SK-N-SH treated with all-trans-retinoic acid at 6 μM for 48 hours (cell line): ENCODE data around the gene DEF6.

Experiments used
- ARNTL ChIP-seq: fragments of 450-650 bp; formaldehyde crosslinking; IDR thresholded peaks from 2 replicates; pipeline ENCODE4 v1.5.0; 2020; ENCODE audit warnings: low read depth, mild to moderate bottlenecking, moderate library complexity, borderline replicate concordance
- CREB5 ChIP-seq: fragments of 250-450 bp; sonication (Bioruptor Pico); IDR thresholded peaks from 2 replicates; pipeline ENCODE4 v1.5.1; 2020; ENCODE audit warnings: low read depth, mild to moderate bottlenecking, moderate library complexity
- GLIS3 ChIP-seq: fragments of 250-450 bp; sonication (Bioruptor Pico); IDR thresholded peaks from 2 replicates; pipeline ENCODE4 v1.5.0; 2020; ENCODE audit warnings: mild to moderate bottlenecking, moderate library complexity
- ISL1 ChIP-seq: fragments of 250-450 bp; sonication (Bioruptor Pico); IDR thresholded peaks from 2 replicates; pipeline ENCODE4 v2.1.2; 2022; ENCODE audit warnings: mild to moderate bottlenecking, moderate library complexity
- OSR1 ChIP-seq: fragments of 250-450 bp; sonication (Bioruptor Pico); IDR thresholded peaks from 2 replicates; pipeline ENCODE4 v1.8.0; 2022; ENCODE audit warnings: moderate library complexity, mild to moderate bottlenecking, inconsistent platforms
- PPARA ChIP-seq: fragments of 250-450 bp; sonication (Bioruptor Pico); IDR thresholded peaks from 2 replicates; pipeline ENCODE4 v1.5.0; 2020; ENCODE audit warnings: mild to moderate bottlenecking, borderline replicate concordance
- RARB ChIP-seq: fragments of 250-450 bp; sonication (Bioruptor Pico); IDR thresholded peaks from 2 replicates; pipeline ENCODE4 v1.8.0; 2021; ENCODE audit warnings: mild to moderate bottlenecking, moderate library complexity
- TCF4 ChIP-seq: fragments of 250-450 bp; sonication (Bioruptor Pico); IDR thresholded peaks from 2 replicates; pipeline ENCODE4 v1.8.0; 2021; ENCODE audit warnings: mild to moderate bottlenecking, moderate library complexity, borderline replicate concordance
- ZC3H10 ChIP-seq: fragments of 250-450 bp; sonication (Bioruptor Pico); IDR thresholded peaks from 2 replicates; pipeline ENCODE4 v1.5.1; 2021; ENCODE audit warnings: mild to moderate bottlenecking, moderate library complexity
- ZFP3 ChIP-seq: fragments of 250-450 bp; sonication (Bioruptor Pico); IDR thresholded peaks from 2 replicates; pipeline ENCODE4 v1.5.0; 2020; ENCODE audit warnings: mild to moderate bottlenecking, moderate library complexity
- ZFP30 ChIP-seq: fragments of 450-650 bp; formaldehyde crosslinking; IDR thresholded peaks from 2 replicates; pipeline ENCODE4 v1.5.0; 2022; ENCODE audit warnings: mild to moderate bottlenecking, moderate library complexity
- ZNF70 ChIP-seq: fragments of 450-650 bp; formaldehyde crosslinking; IDR thresholded peaks from 2 replicates; pipeline ENCODE4 v1.5.0; 2020; ENCODE audit warnings: mild to moderate bottlenecking, moderate library complexity
- TF ChIP-seq, protein P1 (sequence below): fragments of 250-450 bp; sonication (Bioruptor Pico); IDR thresholded peaks from 2 replicates; pipeline ENCODE4 v1.8.0; 2020; ENCODE audit warnings: mild to moderate bottlenecking, moderate library complexity, borderline replicate concordance
- TF ChIP-seq, protein P2 (sequence below): fragments of 250-450 bp; sonication (Bioruptor Pico); IDR thresholded peaks from 2 replicates; pipeline ENCODE4 v1.5.0; 2020; ENCODE audit warnings: mild to moderate bottlenecking, moderate library complexity

DNA sequence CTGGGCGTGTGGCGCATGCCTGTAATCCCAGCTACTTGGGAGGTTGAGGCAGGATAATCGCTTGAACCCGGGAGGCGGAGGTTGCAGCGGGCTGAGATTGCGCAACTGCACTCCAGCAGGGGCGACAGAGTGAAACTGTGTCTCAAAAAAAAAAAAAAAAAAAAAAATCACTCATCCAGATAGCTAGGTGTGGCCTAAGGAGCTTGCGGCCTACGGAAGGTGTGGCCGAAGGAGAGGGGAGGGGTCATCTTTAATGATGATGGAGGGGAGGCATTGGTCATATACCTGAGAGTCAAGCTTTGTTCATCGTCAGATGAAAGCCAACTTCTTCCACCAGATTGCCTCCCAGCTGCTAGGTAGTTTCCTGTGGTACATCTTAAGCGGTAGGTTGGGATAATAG is 43.9 kb downstream of the DEF6 start:
- TF ChIP-seq, protein P1, sequence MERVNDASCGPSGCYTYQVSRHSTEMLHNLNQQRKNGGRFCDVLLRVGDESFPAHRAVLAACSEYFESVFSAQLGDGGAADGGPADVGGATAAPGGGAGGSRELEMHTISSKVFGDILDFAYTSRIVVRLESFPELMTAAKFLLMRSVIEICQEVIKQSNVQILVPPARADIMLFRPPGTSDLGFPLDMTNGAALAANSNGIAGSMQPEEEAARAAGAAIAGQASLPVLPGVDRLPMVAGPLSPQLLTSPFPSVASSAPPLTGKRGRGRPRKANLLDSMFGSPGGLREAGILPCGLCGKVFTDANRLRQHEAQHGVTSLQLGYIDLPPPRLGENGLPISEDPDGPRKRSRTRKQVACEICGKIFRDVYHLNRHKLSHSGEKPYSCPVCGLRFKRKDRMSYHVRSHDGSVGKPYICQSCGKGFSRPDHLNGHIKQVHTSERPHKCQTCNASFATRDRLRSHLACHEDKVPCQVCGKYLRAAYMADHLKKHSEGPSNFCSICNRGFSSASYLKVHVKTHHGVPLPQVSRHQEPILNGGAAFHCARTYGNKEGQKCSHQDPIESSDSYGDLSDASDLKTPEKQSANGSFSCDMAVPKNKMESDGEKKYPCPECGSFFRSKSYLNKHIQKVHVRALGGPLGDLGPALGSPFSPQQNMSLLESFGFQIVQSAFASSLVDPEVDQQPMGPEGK (CRISPR knock-in tag): no peak
- TF ChIP-seq CREB5 (CRISPR knock-in tag): no peak
- TF ChIP-seq ARNTL (CRISPR knock-in tag): no peak
- TF ChIP-seq ZC3H10 (CRISPR knock-in tag): no peak
- TF ChIP-seq RARB: no peak
- TF ChIP-seq ISL1 (CRISPR knock-in tag): no peak
- no peak for TF ChIP-seq ZFP3
- no peak for TF ChIP-seq ZFP30 (CRISPR knock-in tag)
- TF ChIP-seq GLIS3 (CRISPR knock-in tag): no peak
- TF ChIP-seq, protein P2, sequence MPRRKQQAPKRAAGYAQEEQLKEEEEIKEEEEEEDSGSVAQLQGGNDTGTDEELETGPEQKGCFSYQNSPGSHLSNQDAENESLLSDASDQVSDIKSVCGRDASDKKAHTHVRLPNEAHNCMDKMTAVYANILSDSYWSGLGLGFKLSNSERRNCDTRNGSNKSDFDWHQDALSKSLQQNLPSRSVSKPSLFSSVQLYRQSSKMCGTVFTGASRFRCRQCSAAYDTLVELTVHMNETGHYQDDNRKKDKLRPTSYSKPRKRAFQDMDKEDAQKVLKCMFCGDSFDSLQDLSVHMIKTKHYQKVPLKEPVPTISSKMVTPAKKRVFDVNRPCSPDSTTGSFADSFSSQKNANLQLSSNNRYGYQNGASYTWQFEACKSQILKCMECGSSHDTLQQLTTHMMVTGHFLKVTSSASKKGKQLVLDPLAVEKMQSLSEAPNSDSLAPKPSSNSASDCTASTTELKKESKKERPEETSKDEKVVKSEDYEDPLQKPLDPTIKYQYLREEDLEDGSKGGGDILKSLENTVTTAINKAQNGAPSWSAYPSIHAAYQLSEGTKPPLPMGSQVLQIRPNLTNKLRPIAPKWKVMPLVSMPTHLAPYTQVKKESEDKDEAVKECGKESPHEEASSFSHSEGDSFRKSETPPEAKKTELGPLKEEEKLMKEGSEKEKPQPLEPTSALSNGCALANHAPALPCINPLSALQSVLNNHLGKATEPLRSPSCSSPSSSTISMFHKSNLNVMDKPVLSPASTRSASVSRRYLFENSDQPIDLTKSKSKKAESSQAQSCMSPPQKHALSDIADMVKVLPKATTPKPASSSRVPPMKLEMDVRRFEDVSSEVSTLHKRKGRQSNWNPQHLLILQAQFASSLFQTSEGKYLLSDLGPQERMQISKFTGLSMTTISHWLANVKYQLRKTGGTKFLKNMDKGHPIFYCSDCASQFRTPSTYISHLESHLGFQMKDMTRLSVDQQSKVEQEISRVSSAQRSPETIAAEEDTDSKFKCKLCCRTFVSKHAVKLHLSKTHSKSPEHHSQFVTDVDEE (CRISPR knock-in tag): no peak
- TF ChIP-seq OSR1 (CRISPR knock-in tag): no peak
- TF ChIP-seq TCF4: no peak
- TF ChIP-seq PPARA (CRISPR knock-in tag): no peak
- TF ChIP-seq ZNF70: no peak
